RWPE1 (cell line): ENCODE results near the gene TRA2B.
"Not testable (repeated sequence)": the region's sequence is repeated elsewhere in the genome, so short reads cannot be mapped to it uniquely, and the experiment has no call there.

Source experiments
- CTCF ChIA-PET: fragments of 350-600 bp; sonication (Branson Sonifier 250); formaldehyde crosslinking; extraction: SDS; loops from one replicate; lab custom pipeline; 2021; lab: Yijun Ruan, JAX
- POLR2A ChIA-PET: fragments of 400-600 bp; formaldehyde crosslinking; extraction: SDS; loops from one replicate; lab custom pipeline; 2020; ENCODE audit warnings: antibody characterized with exemption; ENCODE audit not compliant: low non-redundant PET; lab: Yijun Ruan, JAX
- DNase-seq: peaks from one replicate; pipeline ENCODE4 v3.0.0; 2012; ENCODE audit warnings: low spot score
- H3K27ac ChIP-seq: fragments of 450-650 bp; 2 replicates; pipeline ENCODE4 v1.5.1; 2017
- CTCF ChIP-seq: fragments of 450-650 bp; conservative IDR thresholded peaks from 2 replicates; pipeline ENCODE4 v1.5.1; 2017; ENCODE audit warnings: low read depth, mild to moderate bottlenecking

The TRA2B gene

GRCh38 chr3:185914911-185915629 is 22.7 kb downstream of the TRA2B start:
- POLR2A ChIA-PET = interaction anchor here (0.6 kb wide), 1 partner anchor 173 kb away, joined by 3 read pairs; no protein-coding TSS in a partner anchor
- no peak overlapping the region for H3K27ac ChIP-seq
- DNase-seq = no peak
- no peak for TF ChIP-seq CTCF
- CTCF ChIA-PET = no interaction called here

DNA sequence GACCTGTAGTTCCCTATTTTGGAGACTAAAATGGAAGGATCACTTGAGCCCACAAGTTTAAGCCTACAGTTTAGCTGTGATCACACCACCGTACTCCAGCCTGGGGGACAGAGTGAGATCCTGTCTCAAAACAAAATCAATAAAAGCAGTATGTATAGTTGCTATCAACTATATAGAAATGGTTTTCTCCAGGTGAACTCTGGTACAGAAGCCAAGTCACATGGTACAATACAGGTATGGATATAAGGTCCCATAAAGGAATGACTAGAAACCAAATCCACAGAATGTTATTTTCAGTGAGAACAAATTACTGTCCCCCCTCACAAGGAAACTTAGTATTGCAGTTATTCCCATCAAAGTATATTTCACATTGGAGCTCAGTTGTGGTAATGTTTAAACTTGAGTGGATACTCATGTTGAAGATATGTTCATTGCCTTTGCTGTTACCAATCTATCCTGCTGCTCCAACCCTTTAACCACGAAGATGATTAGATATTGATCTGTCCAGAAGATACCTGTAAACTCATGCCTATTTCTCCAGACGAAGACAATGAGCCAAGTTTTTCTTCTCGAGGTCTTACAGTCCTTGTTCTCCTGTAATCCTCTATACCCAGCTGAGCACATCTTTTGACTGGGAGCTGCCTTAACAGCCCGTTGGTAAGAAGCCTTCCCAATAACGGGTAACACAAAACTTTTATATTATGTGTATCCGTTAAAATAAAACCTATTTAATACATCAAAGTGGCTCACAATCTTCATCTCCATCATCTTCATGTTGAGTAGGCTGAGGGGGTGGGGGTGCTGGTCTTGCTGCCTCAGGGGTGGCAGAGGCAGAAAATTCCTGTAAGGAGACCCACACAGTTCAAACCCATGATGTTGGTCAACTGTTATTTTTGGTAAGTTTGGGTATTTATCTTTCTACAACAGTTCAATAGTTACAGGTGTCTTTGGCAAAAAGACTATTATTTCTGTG is 24.6 kb downstream of the TRA2B start:
- POLR2A ChIA-PET = no interaction called here
- DNase-seq = no peak
- peak overlapping the region; percentile 30; the same call in 1 of the 2 replicates for H3K27ac ChIP-seq
- TF ChIP-seq CTCF = no peak
- CTCF ChIA-PET = interaction anchor here (0.6 to 1.5 kb wide), 4 partner anchors 179 to 908 kb away, joined by 3 to 8 read pairs (median 4); no protein-coding TSS in a partner anchor

- ChIA-PET CTCF (interaction anchor here (0.6 to 1.4 kb wide), 5 partner anchors 15 to 909 kb away, joined by 3 to 8 read pairs (median 3); no protein-coding TSS in a partner anchor), POLR2A (no interaction called here)
- TF ChIP-seq CTCF = no peak
- peak overlapping the region; percentile 30 for H3K27ac ChIP-seq
- DNase-seq = no peak
Measured at GRCh38 chr3:185912512-185912911, 25.3 kb downstream of the TRA2B start.

- DNase-seq, POLR2A ChIA-PET, H3K27ac ChIP-seq: not testable (repeated sequence)
- CTCF ChIA-PET = interaction anchor here (0.6 kb wide), 1 partner anchor 70 kb away, joined by 3 read pairs; no protein-coding TSS in a partner anchor
Measured at GRCh38 chr3:185911076-185911448, 26.8 kb downstream of the TRA2B start.

GRCh38 chr3:185910322-185911075 is 27.3 kb downstream of the TRA2B start:
- POLR2A ChIA-PET, H3K27ac ChIP-seq, DNase-seq: not testable (repeated sequence)
- CTCF ChIA-PET = interaction anchor here (0.6 kb wide), 1 partner anchor 71 kb away, joined by 3 read pairs; no protein-coding TSS in a partner anchor

GRCh38 chr3:185909913-185910312 is 27.9 kb downstream of the TRA2B start:
- POLR2A ChIA-PET, CTCF ChIA-PET, DNase-seq, H3K27ac ChIP-seq: not testable (repeated sequence)

- ChIA-PET CTCF (interaction anchor here (0.7 kb wide), 1 partner anchor 33 kb away, joined by 3 read pairs; no protein-coding TSS in a partner anchor), POLR2A (no interaction called here)
- peak; percentile 90 for DNase-seq
- TF ChIP-seq CTCF = no peak
- H3K27ac ChIP-seq = peak overlapping the region; percentile 45
Measured at GRCh38 chr3:185900228-185900627, 37.6 kb downstream of the TRA2B start.
